T-helper 9 cell (primary cell): Measurements from ENCODE around the gene SYNJ2.
"Not testable (repeated sequence)": the region's sequence is repeated elsewhere in the genome, so short reads cannot be mapped to it uniquely, and the experiment has no call there.

Experiments
- DNase-seq: peaks from one replicate; pipeline ENCODE4 v3.0.0-alpha.2; 2020

Gene SYNJ2

GRCh38 chr6:157959451-157960227 is 22.0 kb upstream of the SYNJ2 start:
- DNase-seq = no peak

- no peak for DNase-seq
Observed at GRCh38 chr6:157961153-157961831, 20.4 kb upstream of the SYNJ2 start.

- DNase-seq = no peak
Observed at GRCh38 chr6:157961832-157962575, 19.7 kb upstream of the SYNJ2 start.

GRCh38 chr6:157962601-157963302 is 18.9 kb upstream of the SYNJ2 start:
- DNase-seq = no peak

GRCh38 chr6:157964100-157964499 is 17.6 kb upstream of the SYNJ2 start:
- no peak for DNase-seq

GRCh38 chr6:157965387-157965786 is 16.3 kb upstream of the SYNJ2 start:
- DNase-seq = no peak

- no peak for DNase-seq
Observed at GRCh38 chr6:157966589-157966977, 15.1 kb upstream of the SYNJ2 start.

GRCh38 chr6:157967020-157967419 is 14.6 kb upstream of the SYNJ2 start:
- no peak for DNase-seq

- no peak for DNase-seq
Observed at GRCh38 chr6:157967486-157967885, 14.2 kb upstream of the SYNJ2 start.

- DNase-seq = not testable (repeated sequence)
Observed at GRCh38 chr6:157972177-157972576, 9.5 kb upstream of the SYNJ2 start.

- DNase-seq = no peak
Observed at GRCh38 chr6:157974341-157974894, 7.2 kb upstream of the SYNJ2 start.

GRCh38 chr6:157974967-157975366 is 6.7 kb upstream of the SYNJ2 start:
- no peak for DNase-seq

GRCh38 chr6:157975456-157975855 is 6.2 kb upstream of the SYNJ2 start:
- DNase-seq = no peak

GRCh38 chr6:157976345-157977175 is 5.1 kb upstream of the SYNJ2 start:
- no peak for DNase-seq

GRCh38 chr6:157977176-157977804 is 4.4 kb upstream of the SYNJ2 start:
- DNase-seq = no peak

GRCh38 chr6:157978021-157978783 is 3.5 kb upstream of the SYNJ2 start:
- no peak for DNase-seq

- DNase-seq = no peak
Observed at GRCh38 chr6:157980288-157981131, 1.2 kb upstream of the SYNJ2 start.

GRCh38 chr6:157981132-157981394 is 600 bp upstream of the SYNJ2 start:
- DNase-seq = peak; percentile 8

GRCh38 chr6:157982102-157982562 is 469 bp downstream of the SYNJ2 start:
- DNase-seq = peak; percentile 29
